GM19025 (cell line): ENCODE measurements around the gene TACR1.

ENCODE experiments used
- ATAC-seq: cut with Tn5 transposase; IDR thresholded peaks from one replicate; pipeline ENCODE4 v1.9.1; 2021; ENCODE audit warnings: mild to moderate bottlenecking, low read depth, moderate library complexity; ENCODE audit not compliant: unreplicated experiment

TACR1 gene

GRCh38 chr2:75025633-75026380, 173.5 kb downstream of the TACR1 start:
- ATAC-seq, result no peak

GRCh38 chr2:75025216-75025615, 174.1 kb downstream of the TACR1 start:
- no peak for ATAC-seq

DNA sequence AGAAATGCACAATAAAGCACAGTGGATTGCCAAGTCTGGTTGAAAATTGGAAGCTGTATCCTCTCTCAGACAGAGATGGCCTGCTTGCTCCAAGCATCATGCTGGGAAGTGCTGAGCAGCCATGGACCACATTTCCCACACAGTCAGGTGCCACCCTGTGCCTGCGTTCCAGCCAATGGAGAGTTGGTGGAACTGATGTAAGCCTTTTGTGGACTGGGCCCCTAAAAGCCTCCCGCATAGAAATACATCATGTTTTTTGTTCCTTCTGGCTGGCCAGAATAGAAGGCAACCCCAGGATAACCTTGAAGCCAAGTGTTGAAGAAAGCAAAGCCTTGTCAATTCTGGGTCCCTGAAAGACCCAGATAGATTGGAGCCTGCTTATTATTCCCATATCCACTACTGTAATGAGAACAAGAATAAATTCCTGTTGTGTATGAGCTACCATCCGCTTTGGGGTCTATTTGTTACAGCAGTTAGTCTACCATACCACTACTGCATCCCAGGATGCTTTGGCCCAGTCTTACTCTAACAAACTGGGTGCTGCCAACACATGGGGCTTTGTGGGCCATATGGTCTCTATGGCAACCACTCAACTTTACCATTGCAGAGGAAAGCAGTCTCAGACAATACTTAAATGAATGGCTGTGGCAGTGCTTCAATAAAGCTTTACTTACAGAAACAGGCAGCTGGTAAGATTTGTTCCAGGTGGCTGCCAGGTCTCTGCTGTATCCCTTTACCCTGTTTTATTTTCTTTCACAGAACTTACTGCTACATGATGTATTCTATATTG, 175.5 kb downstream of the TACR1 start:
- no peak for ATAC-seq

DNA sequence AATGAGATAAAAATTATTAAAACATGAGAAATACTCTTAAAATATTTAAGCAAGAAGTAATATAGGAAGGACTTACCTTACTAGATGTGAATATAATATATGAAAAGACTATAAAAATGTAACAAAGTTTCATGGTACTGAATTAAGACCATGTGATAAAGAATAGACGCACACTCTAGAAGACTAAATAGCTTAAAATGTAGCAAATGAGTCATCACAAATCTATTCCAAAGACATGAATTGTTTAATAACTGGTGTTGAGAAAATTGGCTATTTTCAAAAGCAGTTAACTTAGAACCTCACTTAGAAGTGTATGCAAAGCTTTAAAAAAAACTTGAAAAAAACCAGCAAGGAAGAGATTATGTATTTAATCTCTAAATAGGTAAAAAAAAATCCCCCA, 176.8 kb downstream of the TACR1 start:
- no peak for ATAC-seq

DNA sequence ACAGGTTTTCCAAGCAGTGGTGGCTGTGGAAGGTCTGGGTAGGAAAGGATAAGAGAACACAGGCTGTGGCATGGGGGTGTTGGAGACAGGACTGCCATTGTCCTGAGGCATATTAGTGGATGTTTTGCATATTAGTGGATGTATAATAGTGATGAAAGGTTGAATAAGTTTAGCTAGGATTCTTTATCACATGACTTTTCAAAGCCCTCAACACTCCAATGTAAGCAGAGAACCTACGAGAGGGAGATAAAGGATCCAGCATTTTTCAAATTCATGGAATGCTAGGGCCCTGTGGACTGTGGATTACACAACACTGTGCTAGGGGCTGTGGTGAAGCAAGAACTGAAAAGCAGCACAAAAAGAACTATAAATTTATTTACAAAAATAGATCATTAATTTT, 177.6 kb downstream of the TACR1 start:
- no peak for ATAC-seq

DNA sequence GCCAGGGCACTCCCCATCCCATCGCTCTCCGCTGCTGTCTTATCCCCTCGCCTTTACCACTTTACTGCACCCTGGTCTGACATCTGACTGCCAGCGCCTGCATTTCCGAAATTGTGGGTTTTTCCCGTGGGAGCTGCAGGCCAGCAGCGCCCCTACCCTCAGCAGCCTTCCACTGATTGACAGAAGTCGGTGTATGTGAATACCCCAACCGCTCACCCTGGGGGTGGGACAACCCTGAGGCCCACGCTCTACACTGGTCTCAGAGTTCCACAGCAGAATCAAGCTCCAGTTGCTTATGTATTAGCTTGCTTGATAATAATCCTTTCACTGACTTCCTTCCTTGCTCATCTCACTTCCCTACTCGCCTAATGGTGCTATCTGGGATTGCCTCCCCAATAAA, 178.8 kb downstream of the TACR1 start:
- ATAC-seq, result no peak

DNA sequence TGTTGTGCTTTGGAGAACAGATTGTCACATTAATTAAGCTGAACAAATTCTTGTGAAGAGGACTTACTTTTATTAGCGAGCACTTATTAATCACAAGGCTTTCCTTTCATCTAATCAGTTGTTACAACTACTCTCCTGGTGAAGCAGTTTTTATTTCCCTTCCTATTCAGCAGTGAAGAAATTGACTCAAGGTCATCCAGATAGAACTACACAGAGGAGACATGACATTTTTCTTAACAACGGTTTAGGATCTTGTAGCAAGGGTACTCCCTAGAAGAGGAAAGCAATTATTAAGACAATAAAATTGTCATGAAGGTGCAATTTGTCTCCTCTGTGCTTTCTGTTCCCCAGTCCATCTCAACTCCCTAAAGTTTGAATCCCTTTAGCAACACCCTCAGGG, 179.5 kb downstream of the TACR1 start:
- no peak for ATAC-seq

DNA sequence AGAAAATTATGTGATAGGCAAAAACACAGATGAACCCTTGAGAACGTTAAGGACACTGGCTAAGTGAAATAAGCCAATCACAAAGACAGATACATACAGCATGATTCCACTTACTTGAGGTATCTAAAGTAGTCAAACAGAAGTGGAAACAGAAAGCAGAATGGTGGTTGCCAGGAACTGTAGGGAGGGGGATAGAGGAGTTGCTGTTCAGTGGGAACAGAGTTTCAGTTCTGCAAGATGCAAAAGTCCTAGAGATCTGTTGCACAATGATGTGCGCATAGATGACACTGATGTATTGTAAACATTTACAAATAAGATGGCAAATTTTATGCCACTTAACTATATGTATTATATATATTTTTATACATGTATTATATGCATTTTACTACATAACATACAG, 181.2 kb downstream of the TACR1 start:
- ATAC-seq, result no peak

DNA sequence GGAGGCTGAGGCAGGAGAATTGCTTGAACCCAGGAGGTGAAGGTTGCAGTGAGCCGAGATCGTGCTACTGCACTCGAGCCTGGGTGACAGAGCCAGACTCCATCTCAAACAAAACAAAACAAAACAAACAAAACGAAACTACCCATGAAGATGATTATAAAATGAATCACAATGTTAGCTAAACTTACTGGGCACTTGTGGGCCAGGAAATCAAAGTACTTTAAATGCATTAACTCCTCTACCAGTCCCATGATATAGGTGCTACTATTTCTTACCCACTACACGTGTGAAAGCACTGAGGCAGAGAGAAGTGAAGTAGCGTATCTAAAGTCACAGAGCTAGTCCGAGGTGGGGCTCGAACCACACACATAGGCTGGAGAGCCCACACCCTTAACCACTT, 187.2 kb downstream of the TACR1 start:
- no peak for ATAC-seq

DNA sequence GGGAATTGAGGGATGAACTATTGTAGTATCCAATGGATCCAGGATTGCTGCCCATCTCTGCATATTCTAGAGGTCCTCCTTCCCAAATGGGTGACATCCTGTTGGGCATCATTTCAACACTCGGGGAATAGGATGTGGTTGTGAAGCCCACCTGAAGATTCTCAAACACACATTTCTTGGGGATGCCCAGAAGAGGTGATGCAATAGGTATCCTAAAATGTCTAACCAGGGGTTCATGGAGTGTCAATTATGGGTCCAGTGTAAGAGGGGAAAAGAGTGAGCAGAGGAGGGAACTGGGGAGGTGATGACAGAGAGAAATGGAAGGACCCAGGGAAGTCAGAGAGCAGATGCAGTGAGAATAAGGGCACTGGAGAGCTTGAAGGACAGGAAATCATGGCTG, 188.7 kb downstream of the TACR1 start:
- ATAC-seq, result no peak

DNA sequence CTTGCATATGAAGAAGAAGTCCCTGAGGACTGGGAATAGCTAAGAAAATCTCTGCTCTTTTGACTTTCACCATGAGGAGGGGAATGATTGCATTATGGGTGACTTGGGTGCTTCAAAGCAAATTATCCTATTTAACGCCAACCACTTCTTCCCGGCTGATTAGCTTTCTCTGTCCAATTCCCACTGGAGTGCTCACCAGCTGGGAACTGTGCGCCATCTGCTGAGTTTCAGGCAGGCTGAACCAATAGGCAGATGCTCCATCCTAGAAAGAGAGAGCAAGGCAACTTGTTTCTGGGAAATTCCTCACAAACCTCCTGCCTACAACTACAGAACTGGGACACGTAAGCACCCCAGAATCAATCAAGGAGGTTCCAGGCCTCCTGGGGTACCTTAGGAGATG, 191.5 kb downstream of the TACR1 start:
- ATAC-seq, result no peak

DNA sequence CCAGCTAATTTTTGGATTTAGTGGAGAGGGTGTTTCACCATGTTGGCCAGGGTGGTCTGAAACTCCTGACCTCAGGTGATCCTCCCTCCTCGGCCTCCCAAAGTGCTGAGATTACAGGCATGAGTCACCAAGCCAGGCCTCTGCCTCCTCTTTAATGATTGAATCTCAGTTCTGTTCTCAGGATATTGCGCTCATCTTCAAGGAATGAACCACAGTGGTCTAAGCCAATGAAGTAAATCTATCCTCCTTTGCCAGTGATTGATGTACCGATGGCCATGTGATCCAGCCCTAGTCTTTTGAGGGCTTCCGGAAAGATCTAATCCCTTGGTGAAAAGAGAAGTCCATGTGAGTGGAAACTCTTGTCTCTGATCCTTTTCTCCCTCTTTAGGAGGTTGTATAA, 192.3 kb downstream of the TACR1 start:
- no peak for ATAC-seq

GRCh38 chr2:75006041-75006440, 193.3 kb downstream of the TACR1 start:
- no peak for ATAC-seq

GRCh38 chr2:75003773-75004172, 195.5 kb downstream of the TACR1 start:
- ATAC-seq, result no peak

GRCh38 chr2:75003276-75003675, 196.0 kb downstream of the TACR1 start:
- no peak for ATAC-seq

DNA sequence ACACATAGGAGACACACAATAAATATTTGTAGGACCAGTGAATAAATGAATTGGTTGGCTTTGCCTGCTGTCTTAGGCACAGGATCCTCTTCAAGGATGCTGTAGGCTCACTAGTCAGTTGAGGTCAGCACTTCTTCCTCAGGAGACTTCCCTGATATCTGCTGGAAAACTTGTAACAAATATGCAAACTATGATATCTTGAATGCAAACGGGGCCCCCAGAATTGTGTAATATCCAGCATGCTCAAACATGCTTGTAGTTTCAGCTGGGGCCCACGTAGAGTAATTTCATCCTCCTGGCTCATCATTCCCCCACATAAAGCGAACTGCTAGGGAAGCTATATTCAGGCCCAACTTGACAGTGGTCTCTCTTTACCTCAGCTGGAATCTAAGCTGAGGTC, 197.3 kb downstream of the TACR1 start:
- ATAC-seq, result no peak

DNA sequence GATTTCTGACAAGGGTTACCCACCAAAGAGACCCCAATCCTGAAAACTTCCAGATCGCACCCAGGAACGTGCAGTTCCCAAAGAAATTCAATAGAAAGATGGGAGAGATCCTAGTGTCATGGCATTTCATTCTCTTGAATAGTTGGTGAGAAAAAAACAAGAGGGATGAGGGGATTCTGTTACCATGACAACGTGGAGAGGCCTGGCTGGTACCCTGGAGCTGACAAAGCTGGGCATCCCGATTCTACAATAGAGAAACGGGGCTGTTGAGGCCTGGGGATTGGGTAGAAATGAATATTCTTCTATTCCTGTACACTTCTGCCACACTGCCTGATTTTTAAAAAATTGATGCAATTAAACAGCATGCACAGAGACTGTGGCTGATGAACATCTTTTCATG, 199.9 kb downstream of the TACR1 start:
- no peak for ATAC-seq
